Skeletal muscle satellite cell (primary cell): Measurements from ENCODE around the gene SHROOM3.
"Not testable (repeated sequence)": the region's sequence is repeated elsewhere in the genome, so short reads cannot be mapped to it uniquely, and the experiment has no call there.

Experiments
- H3K27me3 ChIP-seq: 2 replicates; pipeline ENCODE4 v1.7.0; 2013; ENCODE audit warnings: low read length; ENCODE audit not compliant: control insufficient read depth, insufficient read depth
- H3K36me3 ChIP-seq: 2 replicates; pipeline ENCODE4 v1.7.0; 2013; ENCODE audit warnings: mild to moderate bottlenecking, control low read depth, low read length; ENCODE audit not compliant: insufficient read depth
- H3K4me1 ChIP-seq: 2 replicates; pipeline ENCODE4 v1.7.0; 2013; ENCODE audit warnings: low read length; ENCODE audit not compliant: control insufficient read depth, insufficient read depth
- H3K4me2 ChIP-seq: 2 replicates; pipeline ENCODE4 v1.7.0; 2013; ENCODE audit warnings: mild to moderate bottlenecking, low read length
- H3K4me3 ChIP-seq: 2 replicates; pipeline ENCODE4 v1.7.0; 2013; ENCODE audit warnings: low read length
- H3K9ac ChIP-seq: 2 replicates; pipeline ENCODE4 v1.7.0; 2013; ENCODE audit warnings: mild to moderate bottlenecking, low read depth, low read length, moderate library complexity
- H3K9me3 ChIP-seq: replicated peaks from 2 replicates; pipeline ENCODE4 v1.7.0; 2013; ENCODE audit warnings: mild to moderate bottlenecking, control low read depth, low read length

SHROOM3 gene

GRCh38 chr4:76423159-76423558 is 11.9 kb upstream of the SHROOM3 start:
- peaks cover 11% of the 10 kb centered on the region for H3K27me3 ChIP-seq
- H3K36me3 ChIP-seq, H3K9me3 ChIP-seq, H3K9ac ChIP-seq, H3K4me3 ChIP-seq, H3K4me2 ChIP-seq, H3K4me1 ChIP-seq: not testable (repeated sequence)

GRCh38 chr4:76426272-76426671 is 8.8 kb upstream of the SHROOM3 start:
- Histone ChIP-seq H3K4me2 (no peak overlapping the region), H3K9ac (no peak overlapping the region), H3K4me3 (no peak overlapping the region), H3K27me3 (peaks cover 13% of the 10 kb centered on the region), H3K36me3 (no peaks in the 10 kb centered on the region), H3K4me1 (no peaks in the 10 kb centered on the region), H3K9me3 (no peaks in the 10 kb centered on the region)

- Histone ChIP-seq H3K27me3 (peaks cover 8% of the 10 kb centered on the region), H3K4me1 (no peaks in the 10 kb centered on the region), H3K36me3 (no peaks in the 10 kb centered on the region), H3K4me2 (no peak overlapping the region), H3K9me3 (no peaks in the 10 kb centered on the region), H3K4me3 (no peak overlapping the region), H3K9ac (no peak overlapping the region)
Observed at GRCh38 chr4:76429636-76430035, 5.4 kb upstream of the SHROOM3 start.

DNA sequence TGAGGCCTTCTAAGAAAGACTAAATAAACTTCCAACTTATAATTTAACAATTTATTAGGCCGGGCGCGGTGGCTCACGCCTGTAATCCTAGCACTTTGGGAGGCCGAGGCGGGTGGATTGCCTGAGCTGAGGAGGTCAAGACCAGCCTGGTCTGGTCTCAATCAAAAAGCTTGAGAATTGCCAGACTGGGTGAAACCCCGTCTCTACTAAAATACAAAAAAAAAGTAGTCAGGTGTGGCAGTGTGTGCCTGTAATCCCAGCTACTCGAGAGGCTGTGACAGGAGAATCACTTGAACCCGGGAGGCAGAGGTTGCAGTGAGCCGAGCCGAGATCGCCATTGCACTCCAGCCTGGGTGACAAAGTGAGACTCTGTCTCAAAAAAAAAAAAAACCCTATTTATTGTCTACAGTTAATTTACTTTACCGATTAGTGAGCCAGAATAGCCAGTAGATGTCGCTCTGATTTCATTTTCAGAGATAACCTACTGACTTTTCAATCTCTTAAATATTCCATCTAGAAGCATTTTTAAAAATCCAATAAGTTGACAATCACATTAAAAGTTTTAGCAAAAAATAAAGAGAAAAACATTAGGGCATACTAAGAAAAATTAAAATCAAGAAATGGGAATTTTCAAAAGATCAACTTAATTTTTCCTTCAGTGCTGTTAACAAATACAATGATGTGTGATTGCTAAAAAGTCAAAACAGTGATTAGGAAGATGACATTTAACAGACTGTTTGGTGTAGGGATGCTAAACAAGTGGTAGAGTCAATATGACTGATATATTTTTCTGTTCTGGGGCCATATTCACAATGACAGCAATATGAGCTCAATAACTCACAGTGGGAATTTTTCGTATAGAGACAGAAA is 4.3 kb upstream of the SHROOM3 start:
- H3K27me3 ChIP-seq: peaks cover 4% of the 10 kb centered on the region
- peak overlapping the region; percentile 24 for H3K9ac ChIP-seq
- no peaks in the 10 kb centered on the region for H3K36me3 ChIP-seq
- H3K4me2 ChIP-seq: peak overlapping the region; percentile 66
- no peaks in the 10 kb centered on the region for H3K9me3 ChIP-seq
- no peaks in the 10 kb centered on the region for H3K4me1 ChIP-seq
- H3K4me3 ChIP-seq: peak overlapping the region; percentile 53

DNA sequence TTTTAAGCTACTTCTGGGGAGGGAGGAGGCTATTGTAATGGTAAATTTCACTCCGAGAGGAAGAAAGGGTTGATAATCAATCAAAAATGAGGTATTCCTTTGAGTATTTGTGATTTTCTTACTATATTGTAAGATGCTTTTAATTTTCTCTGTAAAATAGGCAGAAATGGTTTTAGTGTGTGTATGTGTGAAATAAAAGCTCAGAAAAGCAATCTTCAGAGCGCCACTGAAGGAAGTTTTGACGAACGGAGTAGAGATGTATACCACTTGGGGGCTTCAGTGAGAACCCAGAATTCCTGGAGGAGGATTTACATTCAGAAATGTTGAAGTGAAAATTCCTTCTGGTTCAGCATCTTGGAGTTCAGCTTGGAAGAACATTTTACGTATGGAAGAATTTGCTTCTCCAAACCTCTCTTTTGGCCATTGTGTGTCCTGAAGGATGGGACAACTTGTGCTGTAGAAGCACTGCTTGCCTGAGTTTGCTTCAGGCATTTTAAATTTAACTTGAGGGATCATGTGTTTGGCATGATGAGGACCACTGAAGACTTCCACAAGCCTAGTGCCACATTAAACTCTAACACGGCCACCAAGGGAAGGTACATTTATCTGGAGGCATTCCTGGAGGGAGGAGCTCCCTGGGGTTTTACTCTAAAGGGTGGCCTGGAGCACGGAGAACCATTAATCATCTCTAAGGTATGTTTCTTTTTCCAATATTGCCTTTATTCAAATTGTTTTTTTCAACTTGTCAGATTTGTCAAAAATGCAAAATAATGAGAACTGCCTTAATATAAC is 695 bp downstream of the SHROOM3 start:
- Histone ChIP-seq H3K9me3 (no peaks in the 10 kb centered on the region), H3K9ac (no peak overlapping the region), H3K27me3 (peaks cover 17% of the 10 kb centered on the region), H3K4me3 (no peak overlapping the region), H3K4me2 (no peak overlapping the region), H3K36me3 (no peaks in the 10 kb centered on the region), H3K4me1 (no peaks in the 10 kb centered on the region)

GRCh38 chr4:76439491-76439890 is 4.5 kb downstream of the SHROOM3 start:
- no peak overlapping the region for H3K4me2 ChIP-seq
- no peak overlapping the region for H3K4me3 ChIP-seq
- H3K9me3 ChIP-seq: no peaks in the 10 kb centered on the region
- H3K9ac ChIP-seq: no peak overlapping the region
- peaks cover 21% of the 10 kb centered on the region for H3K27me3 ChIP-seq
- no peaks in the 10 kb centered on the region for H3K4me1 ChIP-seq
- no peaks in the 10 kb centered on the region for H3K36me3 ChIP-seq

- Histone ChIP-seq H3K36me3 (no peaks in the 10 kb centered on the region), H3K9ac (no peak overlapping the region), H3K4me1 (no peaks in the 10 kb centered on the region), H3K4me3 (no peak overlapping the region), H3K4me2 (no peak overlapping the region), H3K9me3 (no peaks in the 10 kb centered on the region), H3K27me3 (peaks cover 21% of the 10 kb centered on the region)
Observed at GRCh38 chr4:76441881-76442280, 6.9 kb downstream of the SHROOM3 start.

DNA sequence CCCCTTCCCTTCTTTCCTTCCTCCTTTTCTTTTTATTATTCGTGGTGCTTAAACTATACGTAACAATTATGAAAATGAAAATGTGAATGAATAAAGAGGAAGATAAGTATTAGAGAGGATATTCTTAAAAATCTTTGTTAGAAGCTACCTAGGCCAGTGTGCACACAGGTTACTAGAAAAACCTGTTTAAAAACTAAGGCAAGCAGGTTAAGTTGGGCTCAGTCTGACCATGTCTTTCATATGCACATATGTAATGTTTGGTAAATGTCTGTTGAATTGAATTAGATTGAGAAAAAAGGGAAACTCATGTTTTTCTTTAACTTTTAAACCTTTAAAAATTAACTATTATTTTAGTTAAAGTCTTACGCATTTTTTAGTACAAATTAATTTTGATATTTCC is 7.8 kb downstream of the SHROOM3 start:
- Histone ChIP-seq H3K36me3 (no peaks in the 10 kb centered on the region), H3K9ac (no peak overlapping the region), H3K27me3 (peaks cover 21% of the 10 kb centered on the region), H3K9me3 (no peaks in the 10 kb centered on the region), H3K4me3 (no peak overlapping the region), H3K4me1 (no peaks in the 10 kb centered on the region), H3K4me2 (no peak overlapping the region)

- Histone ChIP-seq H3K9ac (no peak overlapping the region), H3K27me3 (peaks cover 17% of the 10 kb centered on the region), H3K36me3 (no peaks in the 10 kb centered on the region), H3K4me1 (no peaks in the 10 kb centered on the region), H3K4me2 (no peak overlapping the region), H3K9me3 (no peaks in the 10 kb centered on the region), H3K4me3 (no peak overlapping the region)
Observed at GRCh38 chr4:76443376-76443775, 8.3 kb downstream of the SHROOM3 start.

DNA sequence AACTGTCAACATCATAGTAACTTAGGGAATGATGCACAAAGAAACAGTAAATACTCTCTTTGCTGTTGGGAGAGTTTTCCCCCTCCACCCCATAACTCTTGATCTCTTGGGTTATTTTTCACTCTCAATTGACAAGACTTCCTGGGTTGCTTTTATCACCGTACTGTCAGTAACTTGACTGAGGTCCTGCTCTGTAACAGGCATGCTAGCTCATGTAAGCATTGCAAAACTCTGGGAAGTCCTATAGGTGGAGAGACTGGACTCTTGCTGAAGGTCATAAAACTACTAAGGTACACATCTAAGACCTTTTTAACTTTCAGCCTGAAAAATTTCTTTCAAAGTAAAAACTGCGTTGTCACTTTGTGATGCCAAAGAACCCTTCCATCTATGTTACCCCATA is 10.9 kb downstream of the SHROOM3 start:
- H3K4me2 ChIP-seq: no peak overlapping the region
- no peak overlapping the region for H3K9ac ChIP-seq
- H3K36me3 ChIP-seq: no peaks in the 10 kb centered on the region
- no peaks in the 10 kb centered on the region for H3K4me1 ChIP-seq
- H3K9me3 ChIP-seq: no peaks in the 10 kb centered on the region
- no peak overlapping the region for H3K4me3 ChIP-seq
- H3K27me3 ChIP-seq: peaks cover 3% of the 10 kb centered on the region

- Histone ChIP-seq H3K36me3 (no peaks in the 10 kb centered on the region), H3K27me3 (peaks cover 3% of the 10 kb centered on the region), H3K4me2 (no peak overlapping the region), H3K9me3 (no peaks in the 10 kb centered on the region), H3K4me3 (no peak overlapping the region), H3K4me1 (no peaks in the 10 kb centered on the region), H3K9ac (no peak overlapping the region)
Observed at GRCh38 chr4:76447393-76447851, 12.4 kb downstream of the SHROOM3 start.
